Breast epithelium (tissue), 4 donors: ENCODE results near the gene CPEB4. TPM values are rescaled to one million over a fixed set of nuclear protein-coding genes. Genes with fewer than 3 reads are reported as not detected.

Experiments used
- DNase-seq, 2 donors: peaks; one replicate each; pipeline ENCODE4 v3.0.0-alpha.2; 2019; ENCODE audit warnings: low spot score in 2 of 2
- H3K27ac ChIP-seq, 2 donors: fragments of 200-600 bp; sonication (generic) in 1 of 2; one replicate each; pipeline ENCODE4 v1.5.1; 2016 to 2019; ENCODE audit warnings: mild to moderate bottlenecking in 1 of 2
- H3K27me3 ChIP-seq, 2 donors: fragments of 200-600 bp; sonication (generic) in 1 of 2; one replicate each; pipeline versions ENCODE4 v1.5.1 to v1.6.0; 2017 to 2019; ENCODE audit warnings: control low read depth in 1 of 2, mild to moderate bottlenecking in 1 of 2
- H3K36me3 ChIP-seq: fragments of 200-600 bp; one replicate; pipeline ENCODE4 v1.5.1; 2019
- H3K4me1 ChIP-seq, 2 donors: fragments of 200-600 bp; sonication (generic); one replicate each; pipeline ENCODE4 v1.5.1; 2016 to 2019; ENCODE audit warnings: control low read depth in 1 of 2
- H3K4me3 ChIP-seq, 3 donors: fragments of 200-600 bp; sonication (generic); 1 replicate in 2 of 3; 2 replicates in 1 of 3; pipeline ENCODE4 v1.5.1; 2016 to 2019; ENCODE audit warnings: mild to moderate bottlenecking in 3 of 3, moderate library complexity in 2 of 3
- H3K9me3 ChIP-seq, 2 donors: fragments of 200-600 bp; sonication (generic) in 1 of 2; one replicate each; pipeline ENCODE4 v1.5.1; 2016 to 2019; ENCODE audit warnings: control low read depth in 1 of 2
- POLR2A ChIP-seq: fragments of 450-650 bp; IDR thresholded peaks from one replicate; pipeline ENCODE4 v1.6.1; 2016; ENCODE audit warnings: antibody characterized with exemption, mild to moderate bottlenecking, moderate library complexity
- POLR2AphosphoS5 ChIP-seq, 3 donors: sonication (generic); formaldehyde crosslinking; IDR thresholded peaks; one replicate each; pipeline ENCODE4 v1.6.1; 2017; ENCODE audit warnings: antibody characterized with exemption in 3 of 3
- intact Hi-C: fragments of 100-400 bp; cut with DNase I; formaldehyde crosslinking; loops from one replicate; pipeline ENCODE4 v1.15.1; 2023; ENCODE audit warnings: low total_unique reads
- total RNA-seq, 3 donors: library from RNA; depleted of rRNA; stranded (reverse); fragments of >200 nt; gene quantifications; one replicate each; pipeline ENCODE4 v1.1.0, GENCODE V29; 2016
- TF ChIP-seq, protein P1 (sequence below), 3 donors: fragments of 450-650 bp; IDR thresholded peaks; one replicate each; pipeline ENCODE4 v1.5.1; 2016 to 2017; ENCODE audit warnings: antibody characterized with exemption in 3 of 3, mild to moderate bottlenecking in 3 of 3, moderate library complexity in 3 of 3

CPEB4 gene
- total RNA-seq, 3 donors from 2014 or later = 36.4 to 71.7 (median 49.9) TPM

DNA sequence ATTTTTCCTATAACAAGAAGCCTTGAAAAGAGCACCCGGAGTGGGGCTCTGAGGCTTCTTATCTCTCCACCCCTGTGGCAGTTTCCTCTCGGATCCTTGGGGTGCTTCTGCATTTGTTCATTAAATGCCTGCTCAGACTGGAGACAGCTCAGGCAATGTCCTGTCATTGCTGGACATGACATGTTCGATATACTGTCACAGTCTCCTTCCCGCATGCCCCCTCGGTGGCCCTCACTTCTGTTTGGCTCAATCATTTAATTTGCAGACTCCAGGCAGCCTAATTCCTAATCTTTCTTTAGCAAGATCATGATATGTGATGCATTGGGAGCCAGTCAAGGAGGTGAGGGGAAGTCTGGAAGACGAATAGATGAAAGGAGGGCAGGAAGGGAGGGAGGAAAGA, 37.5 kb upstream of the CPEB4 start:
- H3K4me3 ChIP-seq = no peak overlapping the region
- peaks cover 5 to 9% of the 10 kb centered on the region in 2 donors for H3K9me3 ChIP-seq
- no peak for DNase-seq
- H3K27ac ChIP-seq = no peak overlapping the region
- TF ChIP-seq, protein P1, sequence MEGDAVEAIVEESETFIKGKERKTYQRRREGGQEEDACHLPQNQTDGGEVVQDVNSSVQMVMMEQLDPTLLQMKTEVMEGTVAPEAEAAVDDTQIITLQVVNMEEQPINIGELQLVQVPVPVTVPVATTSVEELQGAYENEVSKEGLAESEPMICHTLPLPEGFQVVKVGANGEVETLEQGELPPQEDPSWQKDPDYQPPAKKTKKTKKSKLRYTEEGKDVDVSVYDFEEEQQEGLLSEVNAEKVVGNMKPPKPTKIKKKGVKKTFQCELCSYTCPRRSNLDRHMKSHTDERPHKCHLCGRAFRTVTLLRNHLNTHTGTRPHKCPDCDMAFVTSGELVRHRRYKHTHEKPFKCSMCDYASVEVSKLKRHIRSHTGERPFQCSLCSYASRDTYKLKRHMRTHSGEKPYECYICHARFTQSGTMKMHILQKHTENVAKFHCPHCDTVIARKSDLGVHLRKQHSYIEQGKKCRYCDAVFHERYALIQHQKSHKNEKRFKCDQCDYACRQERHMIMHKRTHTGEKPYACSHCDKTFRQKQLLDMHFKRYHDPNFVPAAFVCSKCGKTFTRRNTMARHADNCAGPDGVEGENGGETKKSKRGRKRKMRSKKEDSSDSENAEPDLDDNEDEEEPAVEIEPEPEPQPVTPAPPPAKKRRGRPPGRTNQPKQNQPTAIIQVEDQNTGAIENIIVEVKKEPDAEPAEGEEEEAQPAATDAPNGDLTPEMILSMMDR (IDR thresholded peaks at IDR 0.05) = no peak
- TF ChIP-seq POLR2AphosphoS5 (IDR thresholded peaks at IDR 0.05) (no peak), POLR2A (no peak)
- H3K4me1 ChIP-seq = no peaks in the 10 kb centered on the region
- no peaks in the 10 kb centered on the region for H3K36me3 ChIP-seq
- intact Hi-C loops = no loop called here
- no peaks in the 10 kb centered on the region for H3K27me3 ChIP-seq

DNA sequence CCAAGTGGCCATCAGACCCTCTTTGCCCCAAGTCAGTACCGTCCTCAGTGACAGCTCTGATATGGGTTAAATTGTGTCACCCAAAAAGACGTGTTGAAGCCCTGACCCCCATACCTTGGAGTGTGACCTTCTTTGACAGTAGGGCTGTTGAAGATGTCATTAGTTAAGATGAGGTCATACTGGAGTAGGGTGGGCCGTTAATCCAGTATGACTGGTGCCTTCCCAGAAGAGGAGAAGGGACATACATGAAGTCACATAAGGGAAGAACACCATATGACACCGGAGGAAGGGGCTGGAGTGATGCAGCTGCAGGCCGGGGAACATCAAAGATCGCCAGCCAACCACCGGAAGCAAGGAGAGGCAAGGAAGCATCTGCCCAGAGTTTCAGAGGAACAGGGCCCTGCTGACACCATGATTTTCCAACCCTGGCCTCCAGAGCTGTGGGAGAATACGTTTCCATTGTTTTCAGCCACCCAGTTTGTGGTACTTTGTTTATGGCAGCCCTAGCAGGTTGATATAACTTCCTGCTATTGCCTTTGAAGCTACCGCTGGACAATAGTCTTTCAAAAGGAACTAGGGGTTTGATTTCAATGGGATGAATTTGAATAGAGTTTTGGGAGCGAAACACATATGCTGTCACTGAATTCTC, 36.4 kb upstream of the CPEB4 start:
- no peak for DNase-seq
- Histone ChIP-seq H3K9me3 (peaks cover 5 to 9% of the 10 kb centered on the region in 2 donors), H3K36me3 (no peaks in the 10 kb centered on the region), H3K4me3 (no peak overlapping the region), H3K27me3 (no peaks in the 10 kb centered on the region), H3K4me1 (no peaks in the 10 kb centered on the region), H3K27ac (no peak overlapping the region)
- intact Hi-C loops = no loop called here
- TF ChIP-seq POLR2AphosphoS5 (IDR thresholded peaks at IDR 0.05) (no peak), POLR2A (no peak)
- TF ChIP-seq, protein P1 (IDR thresholded peaks at IDR 0.05) = no peak

DNA sequence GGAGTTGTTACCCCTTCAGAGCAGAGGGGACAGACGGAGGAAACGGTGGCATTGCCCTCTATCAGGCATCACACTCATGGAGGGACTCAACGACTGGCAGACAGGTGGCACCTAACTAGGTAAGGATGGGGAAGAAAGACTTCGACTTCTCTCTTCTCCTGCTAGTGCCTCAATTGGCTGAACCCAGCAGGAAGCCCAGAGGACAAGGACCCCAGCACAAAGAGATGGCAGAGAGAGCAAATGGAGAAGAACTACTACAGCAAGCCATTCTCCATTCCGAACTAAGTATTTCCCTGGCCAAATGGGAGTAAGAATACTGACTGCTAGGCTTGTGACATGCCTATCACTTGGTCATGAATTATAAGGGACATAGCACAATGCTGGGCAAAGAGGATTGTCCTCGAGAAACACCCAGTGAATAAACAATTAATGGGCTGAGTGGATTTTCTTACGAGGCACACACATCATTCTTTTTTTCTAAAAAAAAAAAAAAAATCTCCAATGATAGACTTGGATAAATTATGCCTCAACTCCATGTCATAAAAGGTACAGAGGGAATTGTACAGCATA, 35.3 kb upstream of the CPEB4 start:
- no peak for DNase-seq
- Histone ChIP-seq H3K4me3 (no peak overlapping the region), H3K27me3 (no peaks in the 10 kb centered on the region), H3K36me3 (no peaks in the 10 kb centered on the region), H3K9me3 (peaks cover 5 to 9% of the 10 kb centered on the region in 2 donors), H3K4me1 (no peaks in the 10 kb centered on the region), H3K27ac (no peak overlapping the region)
- TF ChIP-seq POLR2A (no peak), POLR2AphosphoS5 (IDR thresholded peaks at IDR 0.05) (no peak)
- TF ChIP-seq, protein P1 (IDR thresholded peaks at IDR 0.05) = no peak
- intact Hi-C loops = no loop called here

DNA sequence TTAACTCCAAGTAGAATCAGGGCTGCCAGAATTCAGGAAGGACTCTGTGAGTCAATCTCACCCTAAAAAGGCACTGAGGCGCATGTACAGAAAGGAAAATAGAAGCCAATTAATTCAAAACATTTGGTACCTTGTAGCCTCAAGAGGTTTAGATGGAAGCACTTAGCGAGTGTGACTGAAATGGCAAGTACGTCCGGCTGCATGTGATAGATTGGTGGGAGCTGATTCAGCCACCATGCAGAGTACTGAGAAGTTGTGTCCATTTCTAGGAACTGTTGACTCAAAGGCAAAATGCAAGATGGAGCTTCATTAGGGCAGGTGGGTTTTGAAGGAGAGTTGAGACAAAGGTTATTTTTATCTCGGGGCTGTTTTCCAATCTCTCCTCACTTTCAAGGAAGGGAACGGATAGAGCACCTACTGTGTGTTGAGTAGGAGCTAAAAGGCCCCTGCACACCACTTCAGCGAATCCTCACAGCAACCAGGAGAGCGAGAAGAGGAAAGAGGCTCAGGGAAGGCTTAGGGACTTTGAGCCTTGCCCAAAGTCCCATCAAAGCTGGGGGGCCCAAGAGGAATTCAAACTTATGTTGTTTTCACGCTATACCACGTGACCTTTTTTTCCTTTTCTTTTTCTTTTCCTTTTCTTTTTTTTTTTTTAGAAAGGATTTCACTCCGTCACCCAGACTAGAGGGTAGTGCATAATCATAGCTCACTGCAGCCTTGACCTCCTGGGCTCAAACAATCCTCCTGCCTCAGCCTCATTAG, 34.6 kb upstream of the CPEB4 start:
- no peaks in the 10 kb centered on the region for H3K27me3 ChIP-seq
- H3K27ac ChIP-seq = no peak overlapping the region
- intact Hi-C loops = no loop called here
- peaks cover 5 to 8% of the 10 kb centered on the region in 2 donors for H3K9me3 ChIP-seq
- H3K4me1 ChIP-seq = no peaks in the 10 kb centered on the region
- DNase-seq = no peak
- no peak overlapping the region for H3K4me3 ChIP-seq
- H3K36me3 ChIP-seq = no peaks in the 10 kb centered on the region
- TF ChIP-seq POLR2A (no peak), POLR2AphosphoS5 (IDR thresholded peaks at IDR 0.05) (no peak)
- TF ChIP-seq, protein P1 (IDR thresholded peaks at IDR 0.05) = no peak
